Kidney (tissue), 14 donors: Measurements from ENCODE around the gene RNF14. TPM values are rescaled to one million over a fixed set of nuclear protein-coding genes. Genes with fewer than 3 reads are reported as not detected.

Experiments
- DNase-seq, 5 donors: peaks; one replicate each; pipeline ENCODE4 v3.0.0-alpha.2; 2013 to 2020
- FAIRE-seq: peaks from 2 replicates; lab custom pipeline; 2012; peaks lifted over from hg19 to GRCh38; lab: Jason Lieb, UNC
- H3K27ac ChIP-seq, 2 donors: one replicate each; pipeline ENCODE4 v1.7.0; 2013; ENCODE audit warnings: low read depth in 2 of 2, low read length in 2 of 2, inconsistent platforms in 1 of 2
- H3K27me3 ChIP-seq: one replicate; pipeline ENCODE4 v1.7.1; 2013; ENCODE audit warnings: low read length, inconsistent platforms; ENCODE audit not compliant: control insufficient read depth, insufficient read depth
- H3K36me3 ChIP-seq, 3 donors: one replicate each; pipeline versions ENCODE4 v1.7.0 to v1.7.1; 2013; ENCODE audit warnings: low read length in 3 of 3, control low read depth in 1 of 3, inconsistent platforms in 1 of 3; ENCODE audit not compliant: insufficient read depth in 3 of 3, control insufficient read depth in 2 of 3
- H3K4me1 ChIP-seq, 3 donors: one replicate each; pipeline versions ENCODE4 v1.7.0 to v1.7.1; 2013; ENCODE audit warnings: low read length in 3 of 3, inconsistent platforms in 1 of 3, low read depth in 1 of 3; ENCODE audit not compliant: control insufficient read depth in 2 of 3, insufficient read depth in 2 of 3
- H3K4me3 ChIP-seq, 3 donors: one replicate each; pipeline versions ENCODE4 v1.7.0 to v1.8.1; 2013; ENCODE audit warnings: low read length in 3 of 3, control low read depth in 1 of 3, inconsistent platforms in 1 of 3
- H3K9ac ChIP-seq, 3 donors: one replicate each; pipeline versions ENCODE4 v1.7.0 to v1.7.1; 2013; ENCODE audit warnings: low read length in 3 of 3, control low read depth in 1 of 3, inconsistent platforms in 1 of 3
- H3K9me3 ChIP-seq, 3 donors: one replicate each; pipeline versions ENCODE4 v1.7.0 to v1.7.1; 2013; ENCODE audit warnings: low read length in 3 of 3, control low read depth in 1 of 3, inconsistent platforms in 1 of 3; ENCODE audit not compliant: control insufficient read depth in 2 of 3, insufficient read depth in 1 of 3
- CTCF ChIP-seq: IDR thresholded peaks from 3 replicates; pipeline ENCODE4 v1.5.1; 2012; ENCODE audit warnings: mild to moderate bottlenecking, moderate library complexity, borderline replicate concordance; ENCODE audit not compliant: insufficient read depth; ENCODE audit errors: extremely low read depth
- intact Hi-C: fragments of 100-400 bp; cut with DNase I; formaldehyde crosslinking; loops from one replicate; pipeline ENCODE4 v1.11.1; 2022
- polyA plus RNA-seq: library from polyadenylated mRNA; stranded (reverse); fragments of 350-450 nt; fragmentation: Illumina TruSeq; extraction: RNeasy Lipid Tissue Mini Kit (QIAGEN cat#74804); gene quantifications from one replicate; pipeline ENCODE4 v1.2.3, GENCODE V29; 2014; ENCODE audit warnings: low read depth, low replicate concordance; ENCODE audit not compliant: insufficient read depth
- total RNA-seq: library from RNA; stranded (reverse); fragmentation: NEBNext Ultra II Directional; extraction: Animal tissue kit (Norgen Biotek cat#: 25700); gene quantifications from one replicate; pipeline ENCODE4 v1.2.1, GENCODE V29; 2021
- donor health status: control.
- donor health status: control.
- donor health status: control.
- donor health status: control.
- donor health status: control.
- donor health status: DM: yes; HTN: yes; CAD: no.
- donor health status: Normal renal cell carcinoma (clear cell type).

Gene RNF14
- total and polyA plus RNA-seq, 2 donors from 2014 or later: 53.5 to 69.3 TPM

GRCh38 chr5:141934099-141934844, 34.6 kb upstream of the RNF14 start:
- DNase-seq: no peak
- Histone ChIP-seq H3K27me3 (no peaks in the 10 kb centered on the region), H3K9ac (no peak overlapping the region), H3K27ac (no peak overlapping the region), H3K9me3 (no peaks in the 10 kb centered on the region), H3K4me1 (no peaks in the 10 kb centered on the region), H3K36me3 (peaks cover 3 to 75% (median 60%) of the 10 kb centered on the region in 3 donors), H3K4me3 (no peak overlapping the region)
- intact Hi-C loops: no loop called here
- no peak for FAIRE-seq
- no peak for TF ChIP-seq CTCF

- Histone ChIP-seq H3K9ac (no peak overlapping the region), H3K9me3 (no peaks in the 10 kb centered on the region), H3K27ac (no peak overlapping the region), H3K4me3 (no peak overlapping the region), H3K36me3 (peaks cover 3 to 62% (median 56%) of the 10 kb centered on the region in 3 donors), H3K4me1 (no peaks in the 10 kb centered on the region), H3K27me3 (no peaks in the 10 kb centered on the region)
- DNase-seq (no peak), FAIRE-seq (no peak)
- no peak for TF ChIP-seq CTCF
- intact Hi-C loops: no loop called here
These were observed 33.4 kb upstream of the RNF14 start for GRCh38 chr5:141935538-141935937.

GRCh38 chr5:141940695-141941271, 28.1 kb upstream of the RNF14 start:
- H3K27ac ChIP-seq: peak overlapping the region in 1 of 2 donors; percentile 56

More at GRCh38 chr5:141940695-141941271, 28.1 kb upstream of the RNF14 start:
- no peaks in the 10 kb centered on the region for H3K27me3 ChIP-seq
- DNase-seq (no peak), FAIRE-seq (no peak)
- H3K36me3 ChIP-seq: peaks cover 0 to 21% (median 19%) of the 10 kb centered on the region in 3 donors
- no peak overlapping the region for H3K9ac ChIP-seq
- H3K4me1 ChIP-seq: peaks cover 0 to 10% (median 0%) of the 10 kb centered on the region in 3 donors
- intact Hi-C loops: no loop called here
- no peak overlapping the region for H3K4me3 ChIP-seq
- no peaks in the 10 kb centered on the region for H3K9me3 ChIP-seq
- TF ChIP-seq CTCF: no peak
